ENCODE data around the gene ST3GAL4.

ST3GAL4 gene

GRCh38 chr11:126335463-126335760 lies 20.1 kb upstream of the ST3GAL4 start:
- POLR2A ChIA-PET (ENCODE audit: low non-redundant PET): no interaction called here

DNA sequence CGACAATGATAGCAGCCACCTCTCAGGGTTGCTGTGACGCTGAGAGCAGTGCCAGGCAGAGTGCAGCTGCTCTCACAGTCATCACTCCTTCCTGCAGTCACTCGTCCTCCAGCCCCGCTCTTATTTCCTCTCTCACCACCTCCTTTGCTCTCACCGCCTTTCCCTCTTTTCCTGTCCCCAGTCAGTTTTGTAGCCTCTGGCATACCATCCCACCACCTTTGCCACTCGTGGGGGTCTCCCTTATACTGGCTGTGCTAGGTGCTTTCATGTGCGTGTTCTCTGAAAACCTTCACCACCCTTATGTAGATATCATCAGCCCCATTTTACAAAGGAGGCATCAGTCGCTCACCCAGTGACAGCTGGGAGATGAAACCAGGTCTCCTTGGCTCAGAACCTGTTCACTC lies 19.3 kb upstream of the ST3GAL4 start:
- CTCF ChIA-PET: interaction anchor here (0.6 to 1.2 kb wide), 2 partner anchors 143 to 145 kb away, joined by 4 read pairs; no protein-coding TSS in a partner anchor
- POLR2A ChIA-PET (ENCODE audit: low non-redundant PET): no interaction called here
- no peak for DNase-seq (ENCODE audit: low spot score)
- H3K27ac ChIP-seq: 0 out of 2 replicates have a peak overlapping the region, but pooled peaks have one; percentile 45
- TF ChIP-seq, protein P1, sequence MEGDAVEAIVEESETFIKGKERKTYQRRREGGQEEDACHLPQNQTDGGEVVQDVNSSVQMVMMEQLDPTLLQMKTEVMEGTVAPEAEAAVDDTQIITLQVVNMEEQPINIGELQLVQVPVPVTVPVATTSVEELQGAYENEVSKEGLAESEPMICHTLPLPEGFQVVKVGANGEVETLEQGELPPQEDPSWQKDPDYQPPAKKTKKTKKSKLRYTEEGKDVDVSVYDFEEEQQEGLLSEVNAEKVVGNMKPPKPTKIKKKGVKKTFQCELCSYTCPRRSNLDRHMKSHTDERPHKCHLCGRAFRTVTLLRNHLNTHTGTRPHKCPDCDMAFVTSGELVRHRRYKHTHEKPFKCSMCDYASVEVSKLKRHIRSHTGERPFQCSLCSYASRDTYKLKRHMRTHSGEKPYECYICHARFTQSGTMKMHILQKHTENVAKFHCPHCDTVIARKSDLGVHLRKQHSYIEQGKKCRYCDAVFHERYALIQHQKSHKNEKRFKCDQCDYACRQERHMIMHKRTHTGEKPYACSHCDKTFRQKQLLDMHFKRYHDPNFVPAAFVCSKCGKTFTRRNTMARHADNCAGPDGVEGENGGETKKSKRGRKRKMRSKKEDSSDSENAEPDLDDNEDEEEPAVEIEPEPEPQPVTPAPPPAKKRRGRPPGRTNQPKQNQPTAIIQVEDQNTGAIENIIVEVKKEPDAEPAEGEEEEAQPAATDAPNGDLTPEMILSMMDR (conservative IDR thresholded peaks at IDR 0.05; ENCODE audit: low read depth): no peak

More at GRCh38 chr11:126335463-126335760, 20.1 kb upstream of the ST3GAL4 start:
- H3K27ac ChIP-seq: peak overlapping the region; percentile 13; the same call in 1 of the 2 replicates
- TF ChIP-seq, protein P1 (conservative IDR thresholded peaks at IDR 0.05; ENCODE audit: low read depth): no peak
- CTCF ChIA-PET: interaction anchor here (0.6 to 1.2 kb wide), 2 partner anchors 82 to 144 kb away, joined by 3 to 4 read pairs; no protein-coding TSS in a partner anchor
- DNase-seq (ENCODE audit: low spot score): no peak

- no peak for DNase-seq (ENCODE audit: low spot score)
Observed at GRCh38 chr11:126336671-126337101, 18.8 kb upstream of the ST3GAL4 start.

DNA sequence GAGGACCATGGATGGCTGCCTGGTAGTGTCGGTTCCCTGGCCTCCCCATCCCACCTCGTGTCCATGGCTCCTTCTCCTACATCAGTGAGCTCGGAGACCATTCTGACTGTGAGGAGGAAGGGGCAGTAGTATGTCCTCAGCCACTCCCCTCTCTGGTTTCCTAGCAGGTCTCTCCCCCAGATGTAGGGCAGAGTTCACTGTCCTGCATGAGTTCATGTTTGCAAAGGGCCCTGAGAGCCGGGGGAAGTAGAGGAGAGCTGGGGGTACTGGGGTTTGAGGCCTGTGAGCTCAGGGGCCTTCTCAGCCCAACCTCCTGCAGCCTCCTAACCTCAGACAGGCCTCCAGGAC lies 18.4 kb upstream of the ST3GAL4 start:
- DNase-seq (ENCODE audit: low spot score): no peak
- TF ChIP-seq, protein P1 (conservative IDR thresholded peaks at IDR 0.05; ENCODE audit: low read depth): no peak
- CTCF ChIA-PET: no interaction called here
- POLR2A ChIA-PET (ENCODE audit: low non-redundant PET): no interaction called here
- 0 out of 2 replicates have a peak overlapping the region, but pooled peaks have one; percentile 45 for H3K27ac ChIP-seq

More at GRCh38 chr11:126336671-126337101, 18.8 kb upstream of the ST3GAL4 start:
- CTCF ChIA-PET: interaction anchor here (0.6 to 1.2 kb wide), 2 partner anchors 143 to 144 kb away, joined by 4 read pairs; no protein-coding TSS in a partner anchor
- POLR2A ChIA-PET (ENCODE audit: low non-redundant PET): no interaction called here
- H3K27ac ChIP-seq: 0 out of 2 replicates have a peak overlapping the region, but pooled peaks have one; percentile 45
- TF ChIP-seq, protein P1 (conservative IDR thresholded peaks at IDR 0.05; ENCODE audit: low read depth): no peak

DNA sequence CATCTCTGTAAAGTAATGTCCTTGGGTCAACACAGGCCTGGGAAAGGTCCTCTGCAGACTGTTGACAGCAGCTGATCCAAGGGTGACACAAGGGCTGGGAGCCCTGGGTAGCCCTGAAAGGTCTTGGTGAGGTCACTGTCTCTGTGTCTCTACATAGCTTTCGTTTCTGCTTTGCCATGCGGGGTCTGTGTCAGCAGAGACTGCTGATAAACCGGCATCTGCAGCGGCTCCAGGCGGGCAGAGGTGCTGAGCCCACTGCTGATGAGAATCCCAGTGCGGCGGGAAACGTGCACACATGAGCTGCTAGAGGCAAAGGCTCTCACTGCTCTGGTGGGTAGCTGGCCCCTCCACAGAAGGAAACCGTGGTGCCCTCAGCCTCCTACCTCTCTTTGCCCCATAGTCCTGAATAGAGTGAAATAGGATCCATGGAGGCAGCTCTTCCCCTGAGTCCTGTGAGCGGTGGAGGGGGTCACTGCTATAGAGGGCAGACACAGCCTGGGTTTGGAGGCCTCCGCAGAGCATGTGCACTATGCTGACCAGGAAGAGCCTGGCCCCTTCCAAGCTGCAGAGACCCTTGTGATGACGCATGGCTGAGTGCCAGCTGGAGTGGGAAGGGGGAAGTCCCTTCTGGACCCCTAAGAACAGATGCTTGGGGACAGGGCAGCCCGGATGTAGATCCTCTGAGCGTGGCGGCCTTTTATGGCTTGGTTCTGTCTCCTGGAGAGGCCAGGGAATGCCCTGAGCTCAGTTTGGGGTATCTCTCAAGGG lies 17.8 kb upstream of the ST3GAL4 start:
- DNase-seq (ENCODE audit: low spot score): no peak
- CTCF ChIA-PET: interaction anchor here (0.7 to 1.2 kb wide), 2 partner anchors 16 to 30 kb away, joined by 3 to 6 read pairs; no protein-coding TSS in a partner anchor
- POLR2A ChIA-PET (ENCODE audit: low non-redundant PET): no interaction called here
- H3K27ac ChIP-seq: peak overlapping the region; percentile 45; the same call in 1 of the 2 replicates
- TF ChIP-seq, protein P1 (conservative IDR thresholded peaks at IDR 0.05; ENCODE audit: low read depth): no peak

DNA sequence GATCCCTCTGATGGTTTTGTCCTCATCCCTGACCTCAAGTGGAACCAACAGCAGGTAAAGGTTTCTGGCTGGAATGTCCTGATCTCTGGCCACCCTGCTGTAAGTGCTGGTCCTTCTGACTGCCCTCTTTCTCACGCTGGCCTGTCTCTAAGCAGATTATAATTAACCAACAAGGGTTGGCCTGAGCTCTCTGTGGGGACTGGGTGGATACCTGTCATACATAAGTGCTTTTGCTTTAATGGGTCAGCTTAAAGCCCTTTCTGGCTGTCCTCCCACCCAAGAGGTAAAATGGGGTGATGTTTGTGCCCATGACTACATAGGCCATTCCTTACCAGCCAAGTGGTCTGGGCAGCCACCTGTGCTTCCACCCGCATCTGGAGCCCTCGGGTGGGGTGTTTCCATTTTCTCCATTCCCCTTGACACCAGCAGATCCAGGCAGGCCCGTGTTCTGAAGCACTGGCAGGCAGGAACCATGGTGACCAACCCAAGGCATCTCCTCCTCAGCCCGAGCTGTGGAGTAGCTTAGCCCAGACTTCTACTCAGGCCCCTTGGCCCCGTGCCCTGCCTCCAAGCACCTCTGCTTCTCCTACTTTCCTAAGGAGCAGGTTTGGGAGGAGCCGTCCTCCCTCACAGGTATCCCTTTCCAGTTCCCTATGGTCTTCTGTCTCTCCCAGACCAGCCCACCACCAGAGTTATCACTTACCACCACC lies 17.0 kb upstream of the ST3GAL4 start:
- H3K27ac ChIP-seq: peak overlapping the region; percentile 45
- DNase-seq (ENCODE audit: low spot score): no peak
- CTCF ChIA-PET: interaction anchor here (0.7 to 1.2 kb wide), 2 partner anchors 15 to 31 kb away, joined by 3 to 6 read pairs; no protein-coding TSS in a partner anchor
- TF ChIP-seq, protein P1 (conservative IDR thresholded peaks at IDR 0.05; ENCODE audit: low read depth): no peak
- POLR2A ChIA-PET (ENCODE audit: low non-redundant PET): no interaction called here

Measured in RWPE1 (cell line).